Esophagus muscularis mucosa (tissue), 4 donors: Measurements from ENCODE around the gene ITGA8. TPM values are rescaled to one million over a fixed set of nuclear protein-coding genes. Genes with fewer than 3 reads are reported as not detected.
A peak's percentile ranks its signal among the peaks of the same experiment; 100 is the strongest.

Experiments used
- DNase-seq: peaks from one replicate; pipeline ENCODE4 v3.0.0-alpha.2; 2017; ENCODE audit errors: extremely low spot score
- H3K27ac ChIP-seq, 4 donors: fragments of 200-600 bp; sonication (generic); replicated peaks in 1 of 4; 1 replicate in 3 of 4; 2 replicates in 1 of 4; pipeline ENCODE4 v1.5.1; 2016 to 2019; ENCODE audit warnings: mild to moderate bottlenecking in 1 of 4
- H3K27me3 ChIP-seq, 4 donors: fragments of 200-600 bp; sonication (generic); one replicate each; pipeline versions ENCODE4 v1.5.1 to v1.6.0; 2016 to 2019
- H3K36me3 ChIP-seq, 4 donors: fragments of 200-600 bp; sonication (generic); one replicate each; pipeline ENCODE4 v1.5.1; 2016 to 2019
- H3K4me1 ChIP-seq, 4 donors: fragments of 200-600 bp; sonication (generic); one replicate each; pipeline ENCODE4 v1.5.1; 2016 to 2019
- H3K4me3 ChIP-seq, 4 donors: fragments of 200-600 bp; sonication (generic); 1 replicate in 2 of 4; 2 replicates in 2 of 4; pipeline ENCODE4 v1.5.1; 2016 to 2019; ENCODE audit warnings: mild to moderate bottlenecking in 4 of 4, moderate library complexity in 1 of 4
- H3K9me3 ChIP-seq, 4 donors: fragments of 200-600 bp; sonication (generic); 1 replicate in 3 of 4; 2 replicates in 1 of 4; pipeline ENCODE4 v1.5.1; 2016 to 2019
- CTCF ChIP-seq, 3 experiments: fragments of 200-600 bp in 2 of 3; fragments of 450-650 bp in 1 of 3; sonication (generic) in 2 of 3; IDR thresholded peaks; one replicate each; pipeline ENCODE4 v1.5.1; 2017 to 2019; ENCODE audit warnings: antibody characterized with exemption in 3 of 3, mild to moderate bottlenecking in 2 of 3, moderate library complexity in 1 of 3
- EP300 ChIP-seq: sonication (generic); formaldehyde crosslinking; IDR thresholded peaks from one replicate; pipeline ENCODE4 v1.6.1; 2017; ENCODE audit warnings: antibody characterized with exemption
- POLR2A ChIP-seq: fragments of 450-650 bp; IDR thresholded peaks from one replicate; pipeline ENCODE4 v1.6.1; 2017; ENCODE audit warnings: antibody characterized with exemption, moderate library complexity, mild to moderate bottlenecking, low read depth
- POLR2AphosphoS5 ChIP-seq, 2 donors: sonication (generic); formaldehyde crosslinking; IDR thresholded peaks; one replicate each; pipeline ENCODE4 v1.6.1; 2017; ENCODE audit warnings: antibody characterized with exemption in 2 of 2
- WGBS: methylation state at CpG from one replicate; pipeline ENCODE4 v1.1.5; 2018; 5-methylcytosine and 5-hydroxymethylcytosine counted together
- intact Hi-C: fragments of 100-400 bp; cut with DNase I; formaldehyde crosslinking; loops from one replicate; pipeline ENCODE4 v1.15.1; 2023
- total RNA-seq, 4 donors: library from RNA; depleted of rRNA; stranded (reverse); fragments of >200 nt; gene quantifications; one replicate each; pipeline versions ENCODE4 v1.1.0 to v1.2.1, GENCODE V29; 2016

Gene ITGA8
- total RNA-seq, 4 donors from 2014 or later, result 26.2 to 113 (median 50.4) TPM

GRCh38 chr10:15726042-15726441, 6.3 kb upstream of the ITGA8 start:
- Histone ChIP-seq H3K36me3 (no peaks in the 10 kb centered on the region), H3K4me3 (no peak overlapping the region), H3K27me3 (no peaks in the 10 kb centered on the region), H3K4me1 (peaks cover 0 to 27% (median 25%) of the 10 kb centered on the region in 4 donors), H3K27ac (no peak overlapping the region), H3K9me3 (peaks cover 0 to 9% (median 2%) of the 10 kb centered on the region in 4 donors)
- TF ChIP-seq EP300 (no peak), POLR2AphosphoS5 (IDR thresholded peaks at IDR 0.05) (no peak), POLR2A (no peak), CTCF (IDR thresholded peaks at IDR 0.05) (no peak)
- intact Hi-C loops, result no loop called here
- no peak for DNase-seq
- 68% methylated on average over 1 of the region's 1 CpG for WGBS

- WGBS, result 23% methylated on average over 2 of the region's 2 CpGs
- peaks cover 0 to 27% (median 25%) of the 10 kb centered on the region in 4 donors for H3K4me1 ChIP-seq
- H3K27ac ChIP-seq, result no peak overlapping the region
- peak; percentile 37 for DNase-seq
- no peaks in the 10 kb centered on the region for H3K36me3 ChIP-seq
- peaks cover 0 to 1% (median 0%) of the 10 kb centered on the region in 4 donors for H3K27me3 ChIP-seq
- peaks cover 0 to 5% (median under 1%) of the 10 kb centered on the region in 4 donors for H3K9me3 ChIP-seq
- TF ChIP-seq POLR2AphosphoS5 (IDR thresholded peaks at IDR 0.05), result no peak
- TF ChIP-seq CTCF (IDR thresholded peaks at IDR 0.05), result peak; percentile 37 to 68 (median 58)
- no peak overlapping the region for H3K4me3 ChIP-seq
- intact Hi-C loops, result no loop called here
Measured at GRCh38 chr10:15725603-15726002, 5.9 kb upstream of the ITGA8 start.

GRCh38 chr10:15724683-15725082, 5.0 kb upstream of the ITGA8 start:
- H3K4me3 ChIP-seq, result no peak overlapping the region
- WGBS, result 77% methylated on average over 2 of the region's 2 CpGs
- no peaks in the 10 kb centered on the region for H3K9me3 ChIP-seq
- no peaks in the 10 kb centered on the region for H3K36me3 ChIP-seq
- DNase-seq, result no peak
- H3K27me3 ChIP-seq, result peaks cover 0 to 11% (median 0%) of the 10 kb centered on the region in 4 donors
- intact Hi-C loops, result loop anchor here (5.0 kb wide), 2 partner anchors 98 to 292 kb away; no protein-coding TSS in a partner anchor
- peak overlapping the region in 3 of 4 donors; percentile 5 to 46 (median 15) for H3K27ac ChIP-seq
- peaks cover 4 to 33% (median 32%) of the 10 kb centered on the region in 4 donors for H3K4me1 ChIP-seq
- TF ChIP-seq EP300 (no peak), POLR2A (no peak), CTCF (IDR thresholded peaks at IDR 0.05) (no peak), POLR2AphosphoS5 (IDR thresholded peaks at IDR 0.05) (no peak)

GRCh38 chr10:15723803-15724202, 4.1 kb upstream of the ITGA8 start:
- no peak overlapping the region for H3K4me3 ChIP-seq
- peak; percentile 55 for DNase-seq
- intact Hi-C loops, result loop anchor here (5.0 kb wide), 2 partner anchors 98 to 292 kb away; no protein-coding TSS in a partner anchor
- no peaks in the 10 kb centered on the region for H3K9me3 ChIP-seq
- H3K27ac ChIP-seq, result peak overlapping the region in 1 of 4 donors; percentile 30
- peaks cover 0 to 19% (median 0%) of the 10 kb centered on the region in 4 donors for H3K27me3 ChIP-seq
- TF ChIP-seq EP300 (no peak), POLR2A (no peak), CTCF (IDR thresholded peaks at IDR 0.05) (no peak), POLR2AphosphoS5 (IDR thresholded peaks at IDR 0.05) (no peak)
- WGBS, result 66% methylated on average over 4 of the region's 4 CpGs
- H3K36me3 ChIP-seq, result no peaks in the 10 kb centered on the region
- peaks cover 11 to 42% (median 41%) of the 10 kb centered on the region in 4 donors for H3K4me1 ChIP-seq
